ENCODE measurements around the gene PA2G4. TPM values are rescaled to one million over a fixed set of nuclear protein-coding genes. Genes with fewer than 3 reads are reported as not detected.

The PA2G4 gene
- total and polyA plus RNA-seq, 2 of the 4 experiments (the other 2 are of a cell fraction), result 158 to 198 TPM

DNA sequence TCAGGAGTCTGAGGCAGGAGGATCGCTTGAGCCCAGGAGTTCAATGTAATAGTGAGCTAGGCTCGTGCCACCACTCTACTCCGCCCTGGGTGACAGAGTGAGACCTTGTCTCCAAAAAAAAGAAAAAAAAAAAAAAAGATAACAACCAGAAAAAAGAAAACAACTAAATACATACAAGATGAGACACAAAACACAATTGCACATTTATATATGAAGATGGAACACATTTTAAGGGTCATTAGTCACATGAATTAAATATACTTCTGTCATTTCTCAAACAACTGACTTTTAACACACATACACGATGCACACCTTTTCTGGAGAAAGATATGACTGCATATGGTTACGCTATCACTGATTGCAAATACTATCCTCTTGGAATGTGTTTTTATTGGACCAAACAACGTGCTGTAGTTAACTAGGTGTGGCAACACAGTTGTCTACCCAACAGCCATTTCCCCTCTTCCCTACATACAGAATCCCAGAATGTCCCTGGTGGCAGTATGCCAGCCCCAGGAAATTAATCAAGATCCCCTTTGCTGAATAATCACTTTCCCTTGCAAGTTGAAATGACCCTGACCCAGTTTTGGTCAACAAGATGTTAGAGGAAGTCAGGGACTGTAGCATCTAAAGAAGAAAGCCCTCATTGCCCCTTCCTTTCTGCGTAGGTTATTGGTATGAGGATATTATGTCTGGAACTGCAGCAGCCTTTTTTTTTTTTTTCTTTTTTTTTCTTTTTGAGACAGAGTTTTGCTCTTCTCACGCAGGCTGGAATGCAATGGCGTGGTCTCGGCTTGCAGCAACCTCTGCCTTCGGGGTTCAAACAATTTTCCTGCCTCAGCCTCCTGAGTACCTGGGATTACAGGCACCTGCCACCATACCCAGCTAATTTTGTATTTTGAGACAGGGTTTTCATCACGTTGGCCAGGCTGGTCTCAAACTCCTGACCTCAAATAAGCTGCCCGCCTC, 42.4 kb downstream of the PA2G4 start:
- H4K91ac ChIP-seq (ENCODE audit: insufficient read depth, low read depth, low read length), result no peak overlapping the region
- H3K23ac ChIP-seq (ENCODE audit: low read depth, low read length), result no peak overlapping the region
- peak overlapping the region; percentile 58 for H2AFZ ChIP-seq (replicated peaks; ENCODE audit: low read length, poor library complexity)
- H2AK9ac ChIP-seq (replicated peaks; ENCODE audit: low read depth, low read length, poor library complexity), result peak overlapping the region; percentile 78
- no peak overlapping the region for H3K4ac ChIP-seq (ENCODE audit: low read depth, low read length)
- H2BK120ac ChIP-seq (ENCODE audit: low read depth, low read length), result no peak overlapping the region
- H4K20me1 ChIP-seq (ENCODE audit: insufficient read depth, low read length), result no peaks in the 10 kb centered on the region
- H3K4me1 ChIP-seq (ENCODE audit: control insufficient read depth, insufficient read depth, low read length), result peaks cover 4% of the 10 kb centered on the region
- no peak overlapping the region for H2BK20ac ChIP-seq (ENCODE audit: low read depth, low read length)
- no peaks in the 10 kb centered on the region for H3K27me3 ChIP-seq (ENCODE audit: control insufficient read depth, insufficient read depth, low read length)
- no peak overlapping the region for H3K4me3 ChIP-seq (ENCODE audit: insufficient read depth, low read depth, low read length)
- no peaks in the 10 kb centered on the region for H3K9me3 ChIP-seq (ENCODE audit: control insufficient read depth, insufficient read depth, low read length)
- ChIA-PET POLR2A (ENCODE audit: unreplicated experiment) (interaction anchor here (0.6 kb wide), 1 partner anchor 15 kb away, joined by 7 read pairs; no protein-coding TSS in a partner anchor), CTCF (no interaction called here)
- 0 out of 2 replicates have a peak, but pooled peaks have one; percentile 25 for TF ChIP-seq CEBPB (IDR thresholded peaks at IDR 0.05; ENCODE audit: low read depth, low read length)
- TF ChIP-seq, protein P1, sequence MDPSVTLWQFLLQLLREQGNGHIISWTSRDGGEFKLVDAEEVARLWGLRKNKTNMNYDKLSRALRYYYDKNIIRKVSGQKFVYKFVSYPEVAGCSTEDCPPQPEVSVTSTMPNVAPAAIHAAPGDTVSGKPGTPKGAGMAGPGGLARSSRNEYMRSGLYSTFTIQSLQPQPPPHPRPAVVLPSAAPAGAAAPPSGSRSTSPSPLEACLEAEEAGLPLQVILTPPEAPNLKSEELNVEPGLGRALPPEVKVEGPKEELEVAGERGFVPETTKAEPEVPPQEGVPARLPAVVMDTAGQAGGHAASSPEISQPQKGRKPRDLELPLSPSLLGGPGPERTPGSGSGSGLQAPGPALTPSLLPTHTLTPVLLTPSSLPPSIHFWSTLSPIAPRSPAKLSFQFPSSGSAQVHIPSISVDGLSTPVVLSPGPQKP (IDR thresholded peaks at IDR 0.05; ENCODE audit: borderline replicate concordance, low read depth, low read length), result no peak
- BruUV-seq (replicated peaks), result no TSS peak
- no peak overlapping the region for H3K9ac ChIP-seq (ENCODE audit: low read depth, low read length)
- in situ Hi-C loops (cut with MboI; ENCODE audit: low sequenced_read_pairs), result no loop called here
- H2BK15ac ChIP-seq (ENCODE audit: low read depth, low read length), result no peak overlapping the region
- ATAC-seq (ENCODE audit: low read depth), result peak; percentile 31
- H4K8ac ChIP-seq (ENCODE audit: low read depth in 2 of 2, low read length in 2 of 2), result no peak overlapping the region; a peak in 1 of 4 replicates
- H2BK5ac ChIP-seq (ENCODE audit: low read depth, low read length, poor library complexity, severe bottlenecking), result peak overlapping the region; percentile 25
- no peak overlapping the region for H2AK5ac ChIP-seq (ENCODE audit: low read depth, low read length)
- H3K4me2 ChIP-seq (ENCODE audit: low read depth, low read length), result peak overlapping the region; percentile 41; the same call in 1 of the 2 replicates
- peaks cover 16% of the 10 kb centered on the region for H3K9me1 ChIP-seq (ENCODE audit: insufficient read depth, low read length)
- no peak for DNase-seq
- WGBS, 2 experiments (ENCODE audit: extremely low coverage in 2 of 2, insufficient read length in 1 of 2), result no CpG with 5 or more reads among the region's 13 CpGs
- no peak overlapping the region for H3K27ac ChIP-seq (ENCODE audit: insufficient read depth, low read length)
- H4K5ac ChIP-seq (ENCODE audit: low read depth, low read length), result no peak overlapping the region
- H3K14ac ChIP-seq (replicated peaks; ENCODE audit: low read depth, low read length), result peak overlapping the region; percentile 15; the same call in 1 of the 2 replicates
- intact Hi-C loops (cut with micrococcal nuclease), result no loop called here
- H3K18ac ChIP-seq (ENCODE audit: low read depth, low read length), result no peak overlapping the region
- dilution Hi-C loops (cut with HindIII; ENCODE audit: low sequenced_read_pairs, unreplicated experiment), result no loop called here
- H3K56ac ChIP-seq (ENCODE audit: extremely low read depth, insufficient read depth, low read length), result no peak overlapping the region
- peaks cover 6% of the 10 kb centered on the region in 2 experiments; a peak in 3 of 4 replicates for H3K79me1 ChIP-seq (ENCODE audit: low read depth in 1 of 2, low read length in 2 of 2)
- peaks cover 32% of the 10 kb centered on the region for H3K36me3 ChIP-seq (ENCODE audit: control insufficient read depth, insufficient read depth, low read length)
